Kidney (tissue), 14 donors: ENCODE results near the gene NKX2-8. TPM values are rescaled to one million over a fixed set of nuclear protein-coding genes. Genes with fewer than 3 reads are reported as not detected.

ENCODE experiments used
- DNase-seq, 5 donors: peaks; one replicate each; pipeline ENCODE4 v3.0.0-alpha.2; 2013 to 2020
- FAIRE-seq: peaks from 2 replicates; lab custom pipeline; 2012; peaks lifted over from hg19 to GRCh38; lab: Jason Lieb, UNC
- H3K27ac ChIP-seq, 2 donors: one replicate each; pipeline ENCODE4 v1.7.0; 2013; ENCODE audit warnings: low read depth in 2 of 2, low read length in 2 of 2, inconsistent platforms in 1 of 2
- H3K27me3 ChIP-seq: one replicate; pipeline ENCODE4 v1.7.1; 2013; ENCODE audit warnings: low read length, inconsistent platforms; ENCODE audit not compliant: control insufficient read depth, insufficient read depth
- H3K36me3 ChIP-seq, 3 donors: one replicate each; pipeline versions ENCODE4 v1.7.0 to v1.7.1; 2013; ENCODE audit warnings: low read length in 3 of 3, control low read depth in 1 of 3, inconsistent platforms in 1 of 3; ENCODE audit not compliant: insufficient read depth in 3 of 3, control insufficient read depth in 2 of 3
- H3K4me1 ChIP-seq, 3 donors: one replicate each; pipeline versions ENCODE4 v1.7.0 to v1.7.1; 2013; ENCODE audit warnings: low read length in 3 of 3, inconsistent platforms in 1 of 3, low read depth in 1 of 3; ENCODE audit not compliant: control insufficient read depth in 2 of 3, insufficient read depth in 2 of 3
- H3K4me3 ChIP-seq, 3 donors: one replicate each; pipeline versions ENCODE4 v1.7.0 to v1.8.1; 2013; ENCODE audit warnings: low read length in 3 of 3, control low read depth in 1 of 3, inconsistent platforms in 1 of 3
- H3K9ac ChIP-seq, 3 donors: one replicate each; pipeline versions ENCODE4 v1.7.0 to v1.7.1; 2013; ENCODE audit warnings: low read length in 3 of 3, control low read depth in 1 of 3, inconsistent platforms in 1 of 3
- H3K9me3 ChIP-seq, 3 donors: one replicate each; pipeline versions ENCODE4 v1.7.0 to v1.7.1; 2013; ENCODE audit warnings: low read length in 3 of 3, control low read depth in 1 of 3, inconsistent platforms in 1 of 3; ENCODE audit not compliant: control insufficient read depth in 2 of 3, insufficient read depth in 1 of 3
- CTCF ChIP-seq: IDR thresholded peaks from 3 replicates; pipeline ENCODE4 v1.5.1; 2012; ENCODE audit warnings: mild to moderate bottlenecking, moderate library complexity, borderline replicate concordance; ENCODE audit not compliant: insufficient read depth; ENCODE audit errors: extremely low read depth
- intact Hi-C: fragments of 100-400 bp; cut with DNase I; formaldehyde crosslinking; loops from one replicate; pipeline ENCODE4 v1.11.1; 2022
- polyA plus RNA-seq: library from polyadenylated mRNA; stranded (reverse); fragments of 350-450 nt; fragmentation: Illumina TruSeq; extraction: RNeasy Lipid Tissue Mini Kit (QIAGEN cat#74804); gene quantifications from one replicate; pipeline ENCODE4 v1.2.3, GENCODE V29; 2014; ENCODE audit warnings: low read depth, low replicate concordance; ENCODE audit not compliant: insufficient read depth
- total RNA-seq: library from RNA; stranded (reverse); fragmentation: NEBNext Ultra II Directional; extraction: Animal tissue kit (Norgen Biotek cat#: 25700); gene quantifications from one replicate; pipeline ENCODE4 v1.2.1, GENCODE V29; 2021
- donor health status: control.
- donor health status: control.
- donor health status: control.
- donor health status: control.
- donor health status: control.
- donor health status: DM: yes; HTN: yes; CAD: no.
- donor health status: Normal renal cell carcinoma (clear cell type).

NKX2-8 gene
- total and polyA plus RNA-seq, 2 donors from 2014 or later, result not detected

- no peak overlapping the region for H3K27ac ChIP-seq
- DNase-seq, result peak in 1 of 5 donors; percentile 35
- no peak overlapping the region for H3K9ac ChIP-seq
- no peaks in the 10 kb centered on the region for H3K36me3 ChIP-seq
- no peak overlapping the region for H3K4me3 ChIP-seq
- no peaks in the 10 kb centered on the region for H3K9me3 ChIP-seq
- intact Hi-C loops, result no loop called here
- no peak for TF ChIP-seq CTCF
- FAIRE-seq, result no peak
- H3K27me3 ChIP-seq, result peaks cover 66% of the 10 kb centered on the region
- peaks cover 0 to 11% (median 0%) of the 10 kb centered on the region in 3 donors for H3K4me1 ChIP-seq
Observed at GRCh38 chr14:36583893-36584811, 1.7 kb upstream of the NKX2-8 start.

GRCh38 chr14:36583242-36583892 lies 953 bp upstream of the NKX2-8 start:
- Histone ChIP-seq H3K27me3 (peaks cover 68% of the 10 kb centered on the region), H3K9me3 (no peaks in the 10 kb centered on the region), H3K36me3 (no peaks in the 10 kb centered on the region), H3K9ac (no peak overlapping the region), H3K4me3 (no peak overlapping the region), H3K27ac (no peak overlapping the region), H3K4me1 (peaks cover 0 to 11% (median 0%) of the 10 kb centered on the region in 3 donors)
- FAIRE-seq, result no peak
- no peak for DNase-seq
- TF ChIP-seq CTCF, result no peak
- intact Hi-C loops, result no loop called here

GRCh38 chr14:36582874-36583241 lies 444 bp upstream of the NKX2-8 start:
- Histone ChIP-seq H3K27me3 (peaks cover 67% of the 10 kb centered on the region), H3K4me3 (no peak overlapping the region)
- no peak for FAIRE-seq

More at GRCh38 chr14:36582874-36583241, 444 bp upstream of the NKX2-8 start:
- Histone ChIP-seq H3K36me3 (no peaks in the 10 kb centered on the region), H3K9ac (no peak overlapping the region), H3K27ac (no peak overlapping the region), H3K4me1 (peaks cover 0 to 11% (median 0%) of the 10 kb centered on the region in 3 donors), H3K9me3 (no peaks in the 10 kb centered on the region)
- no peak for TF ChIP-seq CTCF
- DNase-seq, result no peak
- intact Hi-C loops, result no loop called here
